ENCODE results near the gene SIL1.

DNA sequence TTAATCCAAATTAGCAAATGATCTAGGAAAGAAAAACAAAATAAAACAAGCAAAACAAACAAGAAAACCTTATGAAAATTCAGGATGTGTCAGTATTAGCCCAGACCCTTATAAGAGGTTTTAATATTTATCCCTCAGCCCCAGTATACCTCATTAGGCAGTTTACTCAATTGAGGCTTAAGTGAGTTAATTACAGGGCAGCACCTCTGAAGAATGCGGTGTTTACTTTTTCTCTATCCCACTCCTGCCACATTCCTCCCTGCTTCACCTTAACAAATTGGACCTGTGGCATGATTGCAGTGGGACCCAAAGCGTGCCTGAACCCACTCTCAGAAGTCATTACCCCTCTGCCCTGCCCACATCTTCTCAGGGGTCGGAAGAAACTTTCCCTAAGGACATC is 67.1 kb downstream of the SIL1 start:
- no peak for TF ChIP-seq CTCF (conservative IDR thresholded peaks at IDR 0.05 in 1 of 2, IDR thresholded peaks at IDR 0.05 in 1 of 2; ENCODE audit: low read depth in 1 of 2, low read length in 2 of 2)
- no peak for TF ChIP-seq EZH2 (IDR thresholded peaks at IDR 0.05; ENCODE audit: low read length, missing control alignments)

Measured in fibroblast of lung (primary cell).